NB4 (cell line): ENCODE measurements around the gene ANKLE2.

ENCODE experiments used
- MYC ChIP-seq: IDR thresholded peaks from 2 replicates; pipeline ENCODE4 v1.6.1; 2011; ENCODE audit warnings: low read depth, low read length
- POLR2A ChIP-seq: IDR thresholded peaks from 2 replicates; pipeline ENCODE4 v1.6.1; 2011; ENCODE audit warnings: mild to moderate bottlenecking; ENCODE audit not compliant: insufficient read length; ENCODE audit errors: extremely low read depth
- TF ChIP-seq, protein P1 (sequence below): IDR thresholded peaks from one replicate; pipeline ENCODE4 v1.5.1; 2012; ENCODE audit warnings: low read depth, low read length
- TF ChIP-seq, protein P2 (sequence below): IDR thresholded peaks from 2 replicates; pipeline ENCODE4 v1.6.1; 2011; ENCODE audit warnings: low read depth, low read length

GRCh38 chr12:132735496-132735895, 26.1 kb downstream of the ANKLE2 start:
- TF ChIP-seq, protein P1, sequence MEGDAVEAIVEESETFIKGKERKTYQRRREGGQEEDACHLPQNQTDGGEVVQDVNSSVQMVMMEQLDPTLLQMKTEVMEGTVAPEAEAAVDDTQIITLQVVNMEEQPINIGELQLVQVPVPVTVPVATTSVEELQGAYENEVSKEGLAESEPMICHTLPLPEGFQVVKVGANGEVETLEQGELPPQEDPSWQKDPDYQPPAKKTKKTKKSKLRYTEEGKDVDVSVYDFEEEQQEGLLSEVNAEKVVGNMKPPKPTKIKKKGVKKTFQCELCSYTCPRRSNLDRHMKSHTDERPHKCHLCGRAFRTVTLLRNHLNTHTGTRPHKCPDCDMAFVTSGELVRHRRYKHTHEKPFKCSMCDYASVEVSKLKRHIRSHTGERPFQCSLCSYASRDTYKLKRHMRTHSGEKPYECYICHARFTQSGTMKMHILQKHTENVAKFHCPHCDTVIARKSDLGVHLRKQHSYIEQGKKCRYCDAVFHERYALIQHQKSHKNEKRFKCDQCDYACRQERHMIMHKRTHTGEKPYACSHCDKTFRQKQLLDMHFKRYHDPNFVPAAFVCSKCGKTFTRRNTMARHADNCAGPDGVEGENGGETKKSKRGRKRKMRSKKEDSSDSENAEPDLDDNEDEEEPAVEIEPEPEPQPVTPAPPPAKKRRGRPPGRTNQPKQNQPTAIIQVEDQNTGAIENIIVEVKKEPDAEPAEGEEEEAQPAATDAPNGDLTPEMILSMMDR: no peak
- TF ChIP-seq POLR2A (no peak), MYC (no peak)
- TF ChIP-seq, protein P2, sequence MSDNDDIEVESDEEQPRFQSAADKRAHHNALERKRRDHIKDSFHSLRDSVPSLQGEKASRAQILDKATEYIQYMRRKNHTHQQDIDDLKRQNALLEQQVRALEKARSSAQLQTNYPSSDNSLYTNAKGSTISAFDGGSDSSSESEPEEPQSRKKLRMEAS: no peak
